CD14-positive monocyte (primary cell): Measurements from ENCODE around the gene ABL2. TPM values are rescaled to one million over a fixed set of nuclear protein-coding genes. Genes with fewer than 3 reads are reported as not detected.

Experiments
- DNase-seq, 3 donors: peaks; one replicate each; pipeline ENCODE4 v3.0.0-alpha.2; 2011 to 2022
- H2AFZ ChIP-seq: 2 replicates; pipeline ENCODE4 v1.6.0; 2012; ENCODE audit warnings: mild to moderate bottlenecking, low read depth, low read length, inconsistent platforms; ENCODE audit not compliant: insufficient read depth, poor library complexity, severe bottlenecking
- H3K27ac ChIP-seq, 2 donors: 1 replicate in 1 of 2; 2 replicates in 1 of 2; pipeline ENCODE4 v1.5.1; 2012 to 2013; ENCODE audit warnings: low read length in 2 of 2, control low read depth in 1 of 2, inconsistent platforms in 1 of 2, low read depth in 1 of 2, mild to moderate bottlenecking in 1 of 2
- H3K27me3 ChIP-seq, 2 donors: one replicate each; pipeline versions ENCODE4 v1.6.0 to v1.6.1; 2011 to 2013; ENCODE audit warnings: low read length in 2 of 2; ENCODE audit not compliant: control insufficient read depth in 2 of 2, insufficient read depth in 2 of 2
- H3K36me3 ChIP-seq, 2 donors: replicated peaks in 1 of 2; 1 replicate in 1 of 2; 2 replicates in 1 of 2; pipeline versions ENCODE4 v1.5.1 to v1.6.1; 2012 to 2013; ENCODE audit warnings: low read length in 2 of 2, control low read depth in 1 of 2, inconsistent platforms in 1 of 2, mild to moderate bottlenecking in 1 of 2; ENCODE audit not compliant: insufficient read depth in 2 of 2, control insufficient read depth in 1 of 2
- H3K4me1 ChIP-seq, 2 donors: 1 replicate in 1 of 2; 2 replicates in 1 of 2; pipeline versions ENCODE4 v1.5.1 to v1.6.1; 2012 to 2013; ENCODE audit warnings: low read length in 2 of 2, control low read depth in 1 of 2, inconsistent platforms in 1 of 2, mild to moderate bottlenecking in 1 of 2, moderate library complexity in 1 of 2; ENCODE audit not compliant: insufficient read depth in 2 of 2, control insufficient read depth in 1 of 2
- H3K4me2 ChIP-seq: replicated peaks from 2 replicates; pipeline ENCODE3; 2012; ENCODE audit warnings: low read length, moderate library complexity, mild to moderate bottlenecking; ENCODE audit not compliant: poor library complexity, severe bottlenecking; ENCODE audit errors: extremely low read depth
- H3K4me3 ChIP-seq, 3 experiments: fragments of 200-600 bp in 1 of 3; sonication (generic) in 1 of 3; replicated peaks in 1 of 3; 1 replicate in 2 of 3; 2 replicates in 1 of 3; pipeline ENCODE4 v1.5.1; 2011 to 2013; ENCODE audit warnings: low read length in 3 of 3, mild to moderate bottlenecking in 3 of 3, control low read depth in 2 of 3, low read depth in 2 of 3, inconsistent platforms in 1 of 3, moderate library complexity in 1 of 3
- H3K79me2 ChIP-seq: 2 replicates; pipeline ENCODE4 v1.6.0; 2012; ENCODE audit warnings: mild to moderate bottlenecking, control low read depth, inconsistent platforms, low read length, moderate library complexity; ENCODE audit not compliant: insufficient read depth
- H3K9ac ChIP-seq: 2 replicates; pipeline ENCODE4 v1.6.0; 2017; ENCODE audit warnings: low read length, mild to moderate bottlenecking; ENCODE audit not compliant: insufficient read depth, poor library complexity, severe bottlenecking
- H3K9me3 ChIP-seq, 2 donors: replicated peaks in 1 of 2; 1 replicate in 1 of 2; 2 replicates in 1 of 2; pipeline versions ENCODE4 v1.5.1 to v1.6.1; 2012 to 2013; ENCODE audit warnings: low read length in 2 of 2, control low read depth in 1 of 2; ENCODE audit not compliant: control insufficient read depth in 1 of 2, insufficient read depth in 1 of 2
- H4K20me1 ChIP-seq: 2 replicates; pipeline ENCODE4 v1.6.0; 2012; ENCODE audit warnings: mild to moderate bottlenecking, low read length, control low read depth, moderate library complexity; ENCODE audit not compliant: insufficient read depth
- H3K27ac Mint-ChIP-seq, 7 donors: one replicate each; pipeline ENCODE4 v1.8.0; 2020; ENCODE audit warnings: mild to moderate bottlenecking in 7 of 7, mixed read lengths in 7 of 7, moderate library complexity in 6 of 7, inconsistent platforms in 2 of 7
- H3K27me3 Mint-ChIP-seq, 3 donors: one replicate each; pipeline ENCODE4 v1.8.0; 2021 to 2022; ENCODE audit warnings: low read depth in 3 of 3, mild to moderate bottlenecking in 3 of 3, mixed read lengths in 3 of 3, moderate library complexity in 3 of 3, inconsistent platforms in 1 of 3
- H3K36me3 Mint-ChIP-seq, 2 donors: one replicate each; pipeline ENCODE4 v1.8.0; 2020; ENCODE audit warnings: mixed read lengths in 2 of 2, inconsistent platforms in 1 of 2, mild to moderate bottlenecking in 1 of 2
- H3K4me1 Mint-ChIP-seq: one replicate; pipeline ENCODE4 v1.8.0; 2020; ENCODE audit warnings: mild to moderate bottlenecking, mixed read lengths
- H3K4me3 Mint-ChIP-seq, 2 donors: one replicate each; pipeline ENCODE4 v1.8.0; 2020; ENCODE audit warnings: mild to moderate bottlenecking in 2 of 2, mixed read lengths in 2 of 2, moderate library complexity in 1 of 2
- H3K9me3 Mint-ChIP-seq, 7 donors: one replicate each; pipeline ENCODE4 v1.8.0; 2020 to 2022; ENCODE audit warnings: mixed read lengths in 7 of 7, mild to moderate bottlenecking in 6 of 7, moderate library complexity in 6 of 7, inconsistent platforms in 2 of 7
- CTCF ChIP-seq: fragments of 200-600 bp; IDR thresholded peaks from one replicate; pipeline ENCODE4 v1.8.0; 2022; ENCODE audit warnings: antibody characterized with exemption, mild to moderate bottlenecking
- WGBS: methylation state at CpG from one replicate; pipeline ENCODE4 v1.1.5; 2013; ENCODE audit warnings: missing lambda C conversion rate; ENCODE audit not compliant: insufficient coverage; 5-methylcytosine and 5-hydroxymethylcytosine counted together
- intact Hi-C, 2 donors: fragments of 100-400 bp; cut with micrococcal nuclease; formaldehyde crosslinking; loops; one replicate each; pipeline versions ENCODE4 v1.15.0 to v1.15.1; 2023
- polyA plus RNA-seq, 3 donors: library from polyadenylated mRNA; depleted of rRNA in 1 of 3; unstranded in 2 of 3; stranded (reverse) in 1 of 3; fragments of 300-500 nt in 2 of 3; fragments of >200 nt in 1 of 3; fragmentation: Illumina TruSeq in 2 of 3; gene quantifications; 1 replicate in 2 of 3; 2 replicates in 1 of 3; pipeline ENCODE4 v1.2.3, GENCODE V29; 2012 to 2021

ABL2 gene
- polyA plus RNA-seq, 3 donors, result 0.20 to 2.1 (median 1.4) TPM

DNA sequence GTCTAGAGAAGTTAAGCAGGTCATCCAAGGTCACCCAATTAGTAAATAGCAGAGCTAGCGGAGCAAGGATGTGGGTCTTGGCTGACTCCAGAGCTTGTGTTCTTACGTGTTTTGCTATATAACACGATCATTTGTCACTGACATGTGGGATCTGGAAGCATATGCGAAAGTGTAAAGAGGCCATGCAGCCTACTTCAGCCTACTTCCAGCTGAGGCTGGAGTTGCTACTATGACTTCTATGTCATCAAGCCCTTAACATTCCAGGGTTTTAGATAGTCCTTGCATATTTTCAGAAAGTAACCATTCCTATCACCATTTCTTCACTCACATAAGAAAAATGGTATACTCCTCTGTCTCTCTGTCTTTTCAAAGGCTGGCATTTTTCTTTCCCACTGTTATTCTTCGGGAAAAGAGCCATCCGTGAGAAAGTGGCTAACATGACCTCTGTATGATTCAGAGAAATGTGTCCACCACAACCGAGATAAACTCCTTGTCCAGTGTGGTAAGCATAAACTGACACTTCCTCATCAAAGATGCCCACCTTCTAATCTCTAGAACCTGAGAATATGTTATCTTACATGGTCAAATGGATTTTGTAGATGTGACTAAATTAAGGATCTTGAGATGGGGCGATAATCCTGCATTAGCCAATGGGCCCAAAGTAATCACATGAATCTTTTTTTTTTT lies 24.0 kb upstream of the ABL2 start:
- no peaks in the 10 kb centered on the region for H4K20me1 ChIP-seq
- no peak overlapping the region for H3K27ac ChIP-seq
- no peak for TF ChIP-seq CTCF
- H3K4me3 ChIP-seq, result no peak overlapping the region
- H3K27me3 ChIP-seq, result no peaks in the 10 kb centered on the region
- H3K9ac ChIP-seq, result peak overlapping the region; percentile 32
- H3K9me3 ChIP-seq, result no peaks in the 10 kb centered on the region
- H3K4me2 ChIP-seq, result no peak overlapping the region
- intact Hi-C loops, result no loop called here
- no peak overlapping the region for H2AFZ ChIP-seq
- Mint-ChIP-seq H3K36me3 (no peaks in the 10 kb centered on the region), H3K27me3 (no peaks in the 10 kb centered on the region), H3K27ac (no peak overlapping the region), H3K4me3 (no peak overlapping the region), H3K9me3 (peaks cover 0 to 2% (median 0%) of the 10 kb centered on the region in 7 donors), H3K4me1 (peaks cover 9% of the 10 kb centered on the region)
- H3K79me2 ChIP-seq, result no peaks in the 10 kb centered on the region
- H3K4me1 ChIP-seq, result no peaks in the 10 kb centered on the region
- H3K36me3 ChIP-seq, result no peaks in the 10 kb centered on the region
- DNase-seq, result no peak
- WGBS, result 96% methylated on average over 5 of the region's 8 CpGs

- WGBS, result 86% methylated on average over 1 of the region's 4 CpGs
- Histone ChIP-seq H3K9me3 (no peaks in the 10 kb centered on the region), H3K4me1 (no peaks in the 10 kb centered on the region), H2AFZ (no peak overlapping the region), H3K79me2 (no peaks in the 10 kb centered on the region), H4K20me1 (no peaks in the 10 kb centered on the region), H3K4me2 (no peak overlapping the region), H3K27me3 (no peaks in the 10 kb centered on the region), H3K36me3 (no peaks in the 10 kb centered on the region), H3K27ac (no peak overlapping the region), H3K9ac (no peak overlapping the region), H3K4me3 (no peak overlapping the region)
- H3K4me1 Mint-ChIP-seq, result peaks cover 10% of the 10 kb centered on the region
- peaks cover 0 to 1% (median 0%) of the 10 kb centered on the region in 3 donors for H3K27me3 Mint-ChIP-seq
- H3K27ac Mint-ChIP-seq, result no peak overlapping the region
- no peaks in the 10 kb centered on the region for H3K36me3 Mint-ChIP-seq
- H3K9me3 Mint-ChIP-seq, result peaks cover 0 to 2% (median 0%) of the 10 kb centered on the region in 7 donors
- intact Hi-C loops, result no loop called here
- no peak for TF ChIP-seq CTCF
- peak overlapping the region in 1 of 2 donors; percentile 39 for H3K4me3 Mint-ChIP-seq
- no peak for DNase-seq
These were observed 23.1 kb upstream of the ABL2 start for GRCh38 chr1:179252606-179253005.
